IMR-90 (cell line): ENCODE data around the gene FBRSL1.

Experiments
- BHLHE40 ChIP-seq: fragments of 150-350 bp; IDR thresholded peaks from 2 replicates; pipeline ENCODE4 v1.6.1; 2016; ENCODE audit warnings: mild to moderate bottlenecking, low read depth, low read length
- CEBPB ChIP-seq: IDR thresholded peaks from 2 replicates; pipeline ENCODE4 v1.6.1; 2012; ENCODE audit warnings: low read depth, low read length, improper control_type of control experiment
- POLR2A ChIP-seq: IDR thresholded peaks from 2 replicates; pipeline ENCODE4 v1.6.1; 2012; ENCODE audit warnings: mild to moderate bottlenecking, low read depth, low read length
- SMC3 ChIP-seq: fragments of 150-350 bp; IDR thresholded peaks from 2 replicates; pipeline ENCODE4 v1.6.1; 2016; ENCODE audit warnings: low read depth, mild to moderate bottlenecking, antibody characterized with exemption, low read length, moderate library complexity
- TF ChIP-seq, protein P1 (sequence below): conservative IDR thresholded peaks from 2 replicates; pipeline ENCODE4 v1.5.1; 2012; ENCODE audit warnings: mild to moderate bottlenecking, low read depth, low read length, improper control_type of control experiment
- TF ChIP-seq, protein P2 (sequence below): fragments of 150-350 bp; IDR thresholded peaks from 2 replicates; pipeline ENCODE4 v1.6.1; 2017; ENCODE audit warnings: mild to moderate bottlenecking, antibody characterized with exemption, low read length, low read depth

DNA sequence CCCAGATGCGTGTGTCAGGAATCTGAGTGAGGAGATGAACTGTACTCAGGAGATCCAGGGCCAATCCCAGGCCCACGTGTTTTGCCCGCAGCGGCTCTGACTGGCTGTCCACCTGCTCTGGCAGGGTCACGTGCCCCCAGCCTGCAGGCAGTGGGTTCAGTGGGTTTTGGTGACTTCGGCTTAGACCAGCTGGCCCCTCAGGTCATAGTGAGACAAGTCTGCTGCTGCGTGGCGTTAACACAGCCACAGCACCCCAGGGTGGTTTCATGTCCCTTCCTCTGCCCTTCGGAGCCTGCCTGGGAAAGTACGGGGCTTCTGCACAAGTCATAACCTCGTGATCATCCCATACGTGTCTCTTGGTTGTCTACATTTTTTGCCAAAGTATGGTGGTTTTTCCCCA lies 2.6 kb downstream of the FBRSL1 start:
- TF ChIP-seq, protein P1, sequence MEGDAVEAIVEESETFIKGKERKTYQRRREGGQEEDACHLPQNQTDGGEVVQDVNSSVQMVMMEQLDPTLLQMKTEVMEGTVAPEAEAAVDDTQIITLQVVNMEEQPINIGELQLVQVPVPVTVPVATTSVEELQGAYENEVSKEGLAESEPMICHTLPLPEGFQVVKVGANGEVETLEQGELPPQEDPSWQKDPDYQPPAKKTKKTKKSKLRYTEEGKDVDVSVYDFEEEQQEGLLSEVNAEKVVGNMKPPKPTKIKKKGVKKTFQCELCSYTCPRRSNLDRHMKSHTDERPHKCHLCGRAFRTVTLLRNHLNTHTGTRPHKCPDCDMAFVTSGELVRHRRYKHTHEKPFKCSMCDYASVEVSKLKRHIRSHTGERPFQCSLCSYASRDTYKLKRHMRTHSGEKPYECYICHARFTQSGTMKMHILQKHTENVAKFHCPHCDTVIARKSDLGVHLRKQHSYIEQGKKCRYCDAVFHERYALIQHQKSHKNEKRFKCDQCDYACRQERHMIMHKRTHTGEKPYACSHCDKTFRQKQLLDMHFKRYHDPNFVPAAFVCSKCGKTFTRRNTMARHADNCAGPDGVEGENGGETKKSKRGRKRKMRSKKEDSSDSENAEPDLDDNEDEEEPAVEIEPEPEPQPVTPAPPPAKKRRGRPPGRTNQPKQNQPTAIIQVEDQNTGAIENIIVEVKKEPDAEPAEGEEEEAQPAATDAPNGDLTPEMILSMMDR, result no peak
- TF ChIP-seq BHLHE40 (no peak), POLR2A (no peak), CEBPB (no peak), SMC3 (no peak)
- TF ChIP-seq, protein P2, sequence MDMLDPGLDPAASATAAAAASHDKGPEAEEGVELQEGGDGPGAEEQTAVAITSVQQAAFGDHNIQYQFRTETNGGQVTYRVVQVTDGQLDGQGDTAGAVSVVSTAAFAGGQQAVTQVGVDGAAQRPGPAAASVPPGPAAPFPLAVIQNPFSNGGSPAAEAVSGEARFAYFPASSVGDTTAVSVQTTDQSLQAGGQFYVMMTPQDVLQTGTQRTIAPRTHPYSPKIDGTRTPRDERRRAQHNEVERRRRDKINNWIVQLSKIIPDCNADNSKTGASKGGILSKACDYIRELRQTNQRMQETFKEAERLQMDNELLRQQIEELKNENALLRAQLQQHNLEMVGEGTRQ, result no peak
